OCI-LY1 (cell line): ENCODE data around the gene ARMH3.
A peak's percentile ranks its signal among the peaks of the same experiment; 100 is the strongest.

Source experiments
- H2AFZ ChIP-seq: fragments of 200-600 bp; sonication (generic), shearing (Covaris generic); 2 replicates; pipeline ENCODE4 v1.6.0; 2014; ENCODE audit warnings: antibody characterized with exemption, mild to moderate bottlenecking, low read length
- H3F3A ChIP-seq: fragments of 200-600 bp; sonication (generic), shearing (Covaris generic); 2 replicates; pipeline ENCODE4 v1.6.0; 2014; ENCODE audit warnings: mild to moderate bottlenecking, antibody characterized with exemption, low read length, moderate library complexity; ENCODE audit not compliant: insufficient read depth
- H3K27ac ChIP-seq: fragments of 200-600 bp; sonication (generic); 2 replicates; pipeline ENCODE4 v1.5.1; 2014; ENCODE audit warnings: low read length, mixed run types, mild to moderate bottlenecking, low read depth; ENCODE audit not compliant: poor library complexity, severe bottlenecking
- H3K27me3 ChIP-seq: fragments of 200-600 bp; sonication (generic); 2 replicates; pipeline ENCODE4 v1.6.0; 2014; ENCODE audit warnings: antibody characterized with exemption, mild to moderate bottlenecking, low read length, moderate library complexity; ENCODE audit not compliant: insufficient read depth
- H3K36me3 ChIP-seq: fragments of 200-600 bp; sonication (generic); 2 replicates; pipeline ENCODE4 v1.6.1; 2014; ENCODE audit warnings: mild to moderate bottlenecking, antibody characterized with exemption, low read length, moderate library complexity, mixed read lengths; ENCODE audit not compliant: insufficient read depth
- H3K4me1 ChIP-seq: fragments of 200-600 bp; sonication (generic); 2 replicates; pipeline ENCODE4 v1.5.1; 2014; ENCODE audit warnings: mild to moderate bottlenecking, low read length, moderate library complexity; ENCODE audit not compliant: insufficient read depth, severe bottlenecking
- H3K4me2 ChIP-seq: fragments of 200-600 bp; sonication (generic), shearing (Covaris generic); 2 replicates; pipeline ENCODE4 v1.6.1; 2014; ENCODE audit warnings: low read length
- H3K4me3 ChIP-seq: fragments of 200-600 bp; sonication (generic); 2 replicates; pipeline ENCODE4 v1.5.1; 2014; ENCODE audit warnings: low read length, low read depth, mild to moderate bottlenecking, mixed read lengths; ENCODE audit not compliant: poor library complexity, severe bottlenecking
- H3K79me2 ChIP-seq: fragments of 200-600 bp; shearing (Covaris generic); 2 replicates; pipeline ENCODE4 v1.6.1; 2016; ENCODE audit warnings: mixed run types, low read length, mixed read lengths; ENCODE audit not compliant: insufficient read depth
- H3K9ac ChIP-seq: fragments of 200-600 bp; sonication (generic), shearing (Covaris generic); 2 replicates; pipeline ENCODE4 v1.6.1; 2014; ENCODE audit warnings: mild to moderate bottlenecking, low read length, mixed read lengths
- H3K9me2 ChIP-seq: fragments of 200-600 bp; sonication (generic), shearing (Covaris generic); 2 replicates; pipeline ENCODE4 v1.6.1; 2014; ENCODE audit warnings: low read depth, mild to moderate bottlenecking, low read length, mixed read lengths
- H3K9me3 ChIP-seq: fragments of 200-600 bp; shearing (Covaris generic); 2 replicates; pipeline ENCODE4 v1.6.1; 2014; ENCODE audit warnings: low read length, mixed read lengths
- H4K20me1 ChIP-seq: fragments of 200-600 bp; sonication (generic), shearing (Covaris generic); 2 replicates; pipeline ENCODE4 v1.6.0; 2016; ENCODE audit warnings: mild to moderate bottlenecking, low read length; ENCODE audit not compliant: insufficient read depth
- EZH2 ChIP-seq: fragments of 200-600 bp; sonication (generic), shearing (Covaris generic); IDR thresholded peaks from 2 replicates; pipeline ENCODE4 v1.8.0; 2017; ENCODE audit warnings: borderline replicate concordance, mixed run types, mild to moderate bottlenecking, antibody characterized with exemption, low read length, moderate library complexity, mixed read lengths
- TF ChIP-seq, protein P1 (sequence below): fragments of 200-600 bp; sonication (generic), shearing (Covaris generic); IDR thresholded peaks from 2 replicates; pipeline ENCODE4 v1.5.1; 2017; ENCODE audit warnings: mild to moderate bottlenecking, antibody characterized with exemption, low read length, moderate library complexity, mixed read lengths

The ARMH3 gene

DNA sequence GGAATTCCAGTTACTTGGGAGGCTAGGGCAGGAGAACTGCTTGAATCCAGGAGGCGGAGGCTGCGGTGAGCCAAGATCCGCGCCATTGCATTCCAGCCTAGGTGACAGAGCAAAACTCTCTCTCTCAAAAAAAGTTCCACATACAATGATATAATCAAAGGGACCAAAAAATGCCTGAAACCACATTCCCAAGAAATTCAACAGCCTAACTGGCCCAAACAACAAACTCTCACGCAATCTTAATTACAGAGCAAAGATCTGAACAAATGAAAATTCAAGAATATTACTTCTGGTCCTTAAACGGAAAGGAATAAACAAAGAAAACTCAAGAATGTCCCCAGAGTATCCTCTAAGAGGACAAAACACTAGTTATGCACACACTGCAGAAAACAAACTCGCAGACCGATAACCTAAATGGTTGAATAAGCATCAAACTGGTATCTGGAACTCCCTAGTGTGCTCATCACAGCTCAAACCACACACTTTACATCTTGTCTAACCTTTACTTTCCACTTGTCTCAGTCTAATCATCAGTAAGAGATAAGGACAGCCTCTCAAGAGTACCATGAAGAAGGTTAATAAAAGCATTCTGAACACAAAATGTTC lies 241.4 kb downstream of the ARMH3 start:
- Histone ChIP-seq H3K9me2 (no peaks in the 10 kb centered on the region), H3K9ac (peak overlapping the region; percentile 30; the same call in 1 of the 2 replicates), H3K27me3 (no peaks in the 10 kb centered on the region), H3K9me3 (no peaks in the 10 kb centered on the region), H4K20me1 (no peaks in the 10 kb centered on the region), H3K4me2 (peak overlapping the region; percentile 98), H3K4me3 (peak overlapping the region; percentile 97), H3K36me3 (peaks cover 19% of the 10 kb centered on the region), H2AFZ (no peak overlapping the region), H3K27ac (peak overlapping the region; percentile 56), H3K79me2 (peaks cover 39% of the 10 kb centered on the region), H3F3A (no peaks in the 10 kb centered on the region), H3K4me1 (peaks cover 27% of the 10 kb centered on the region)
- TF ChIP-seq EZH2 = no peak
- TF ChIP-seq, protein P1, sequence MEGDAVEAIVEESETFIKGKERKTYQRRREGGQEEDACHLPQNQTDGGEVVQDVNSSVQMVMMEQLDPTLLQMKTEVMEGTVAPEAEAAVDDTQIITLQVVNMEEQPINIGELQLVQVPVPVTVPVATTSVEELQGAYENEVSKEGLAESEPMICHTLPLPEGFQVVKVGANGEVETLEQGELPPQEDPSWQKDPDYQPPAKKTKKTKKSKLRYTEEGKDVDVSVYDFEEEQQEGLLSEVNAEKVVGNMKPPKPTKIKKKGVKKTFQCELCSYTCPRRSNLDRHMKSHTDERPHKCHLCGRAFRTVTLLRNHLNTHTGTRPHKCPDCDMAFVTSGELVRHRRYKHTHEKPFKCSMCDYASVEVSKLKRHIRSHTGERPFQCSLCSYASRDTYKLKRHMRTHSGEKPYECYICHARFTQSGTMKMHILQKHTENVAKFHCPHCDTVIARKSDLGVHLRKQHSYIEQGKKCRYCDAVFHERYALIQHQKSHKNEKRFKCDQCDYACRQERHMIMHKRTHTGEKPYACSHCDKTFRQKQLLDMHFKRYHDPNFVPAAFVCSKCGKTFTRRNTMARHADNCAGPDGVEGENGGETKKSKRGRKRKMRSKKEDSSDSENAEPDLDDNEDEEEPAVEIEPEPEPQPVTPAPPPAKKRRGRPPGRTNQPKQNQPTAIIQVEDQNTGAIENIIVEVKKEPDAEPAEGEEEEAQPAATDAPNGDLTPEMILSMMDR = no peak

DNA sequence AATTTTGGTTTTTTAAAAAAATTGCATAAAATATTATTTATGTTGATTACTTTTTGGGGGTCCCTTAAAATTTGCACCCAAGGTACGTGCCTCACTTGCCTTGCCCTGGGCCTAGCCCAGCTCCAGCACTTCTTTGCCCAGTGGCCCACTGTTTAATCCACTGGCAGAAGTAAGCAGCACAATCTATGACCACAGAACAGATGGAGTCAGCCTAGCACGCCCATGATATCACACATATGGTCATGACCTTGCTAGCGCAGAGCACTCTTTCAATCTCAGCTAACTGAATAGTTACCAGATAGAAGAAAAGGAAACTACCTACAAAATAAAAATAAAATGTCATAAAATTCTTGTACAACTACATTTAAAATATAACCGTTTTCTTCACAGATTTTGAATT lies 243.4 kb downstream of the ARMH3 start:
- TF ChIP-seq, protein P1 = no peak
- no peak for TF ChIP-seq EZH2
- peaks cover 18% of the 10 kb centered on the region for H3K4me1 ChIP-seq
- H3K27me3 ChIP-seq = no peaks in the 10 kb centered on the region
- H3K9me3 ChIP-seq = no peaks in the 10 kb centered on the region
- no peak overlapping the region for H3K9ac ChIP-seq
- no peak overlapping the region for H3K4me2 ChIP-seq
- H3K9me2 ChIP-seq = no peaks in the 10 kb centered on the region
- H3K4me3 ChIP-seq = no peak overlapping the region
- no peaks in the 10 kb centered on the region for H4K20me1 ChIP-seq
- H2AFZ ChIP-seq = no peak overlapping the region
- no peaks in the 10 kb centered on the region for H3F3A ChIP-seq
- H3K27ac ChIP-seq = no peak overlapping the region
- peaks cover 34% of the 10 kb centered on the region for H3K36me3 ChIP-seq
- peaks cover 35% of the 10 kb centered on the region for H3K79me2 ChIP-seq

DNA sequence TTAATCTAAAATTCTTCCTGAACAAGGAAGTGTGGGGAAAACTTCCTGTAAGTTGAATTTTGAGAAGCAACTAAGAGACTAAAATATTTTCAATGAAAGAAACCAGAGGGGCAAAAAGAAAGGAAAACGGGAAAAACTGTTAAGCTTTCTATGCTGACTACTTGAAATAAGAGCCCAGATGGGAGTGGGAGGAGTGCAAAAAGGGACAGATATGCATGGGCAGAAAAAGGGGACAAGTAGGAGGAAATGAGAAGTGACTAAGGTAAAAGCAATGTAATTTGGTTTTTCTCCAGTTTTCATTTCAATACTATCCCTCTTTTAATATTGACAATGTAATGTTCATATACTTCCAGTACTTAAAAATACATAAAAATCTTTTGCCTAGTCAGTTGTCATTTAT lies 248.8 kb downstream of the ARMH3 start:
- H3K9me3 ChIP-seq = no peaks in the 10 kb centered on the region
- H3K4me3 ChIP-seq = no peak overlapping the region
- no peaks in the 10 kb centered on the region for H4K20me1 ChIP-seq
- no peaks in the 10 kb centered on the region for H3K79me2 ChIP-seq
- H3K4me1 ChIP-seq = no peaks in the 10 kb centered on the region
- H3K27ac ChIP-seq = no peak overlapping the region
- no peaks in the 10 kb centered on the region for H3K9me2 ChIP-seq
- no peak overlapping the region for H3K4me2 ChIP-seq
- no peak overlapping the region for H2AFZ ChIP-seq
- H3F3A ChIP-seq = no peaks in the 10 kb centered on the region
- H3K9ac ChIP-seq = no peak overlapping the region
- TF ChIP-seq, protein P1 = no peak
- TF ChIP-seq EZH2 = no peak
- peaks cover 73% of the 10 kb centered on the region for H3K36me3 ChIP-seq
- no peaks in the 10 kb centered on the region for H3K27me3 ChIP-seq
